NCI-H146 treated with DMSO at 0.1 percent for 48 hours (cell line): ENCODE data around the gene GET3.

Source experiments
- DNase-seq: peaks from one replicate; lab custom pipeline; 2025; ENCODE audit not compliant: unreplicated experiment; lab: John Stamatoyannopoulos, UW

Gene GET3

GRCh38 chr19:12778017-12778904 is 41.0 kb downstream of the GET3 start:
- peak; percentile 82 for DNase-seq

- no peak for DNase-seq
These were observed 41.5 kb downstream of the GET3 start for GRCh38 chr19:12778905-12779161.

DNA sequence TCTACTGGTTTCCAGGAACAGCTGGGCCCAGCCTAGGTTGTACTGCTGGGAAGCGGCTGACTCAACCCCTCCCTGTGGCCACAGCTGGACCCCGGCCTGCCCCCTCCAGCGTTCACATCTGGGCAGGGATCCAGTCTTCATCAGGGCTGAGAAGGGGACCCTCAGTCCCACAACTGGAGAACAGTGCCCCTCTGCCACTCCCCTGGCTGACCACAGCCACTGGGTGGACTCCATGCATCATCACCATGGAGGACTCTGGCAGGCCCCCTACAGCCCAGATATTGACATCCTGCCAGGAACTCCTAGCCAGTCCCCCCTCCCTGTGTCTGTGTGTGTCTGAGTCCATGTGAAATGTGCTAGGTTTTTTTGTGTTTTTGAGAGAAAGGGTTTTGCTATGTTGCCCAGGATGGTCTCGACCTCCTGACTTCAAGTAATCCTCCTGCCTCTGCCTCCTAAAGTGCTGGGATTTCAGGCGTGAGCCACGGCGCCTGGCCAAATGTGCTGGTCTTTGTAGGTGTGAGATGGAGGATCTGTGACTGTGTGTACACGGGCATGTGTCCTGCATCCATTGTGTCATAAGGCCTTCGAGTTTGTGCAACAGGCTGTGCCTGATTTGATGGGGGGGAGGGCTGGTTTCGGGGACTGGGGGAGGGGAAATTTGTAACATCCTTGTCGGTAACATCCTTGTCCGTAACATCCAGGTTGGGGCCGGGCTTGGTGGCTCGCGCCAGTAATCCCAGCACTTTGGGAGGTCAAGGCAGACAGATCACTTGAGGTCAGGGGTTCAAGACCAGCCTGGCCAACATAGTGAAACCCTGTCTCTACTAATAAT is 42.1 kb downstream of the GET3 start:
- peak; percentile 39 for DNase-seq

- no peak for DNase-seq
These were observed 44.8 kb downstream of the GET3 start for GRCh38 chr19:12782174-12782423.

- DNase-seq, result peak; percentile 74
These were observed 45.4 kb downstream of the GET3 start for GRCh38 chr19:12782424-12783290.

- DNase-seq, result no peak
These were observed 46.1 kb downstream of the GET3 start for GRCh38 chr19:12783291-12783848.

DNA sequence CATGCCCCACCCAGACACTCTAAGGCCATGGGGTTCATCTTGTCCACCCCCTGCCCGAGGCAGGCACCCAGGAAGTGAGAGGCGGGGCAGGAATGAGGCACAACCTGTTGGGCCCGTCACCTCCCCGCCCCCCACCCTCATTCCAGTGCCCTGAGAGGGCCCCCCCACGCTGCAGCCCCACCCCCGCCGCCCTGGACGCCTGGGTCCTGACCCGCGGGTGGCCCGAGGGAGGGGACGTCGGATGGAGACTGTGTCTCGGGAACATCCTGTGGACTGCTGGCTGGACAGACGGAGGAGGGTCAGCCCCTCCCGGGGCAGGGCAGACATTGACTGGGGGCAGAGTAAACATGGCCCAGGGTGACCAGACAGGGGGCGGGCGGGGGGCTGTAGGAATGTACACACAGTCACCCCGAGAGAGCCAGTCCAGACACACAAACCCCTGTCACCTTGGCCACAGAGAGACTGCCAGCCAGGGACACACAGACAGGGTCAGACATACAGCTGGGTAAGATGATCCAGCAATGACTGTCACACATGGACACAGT is 46.6 kb downstream of the GET3 start:
- no peak for DNase-seq

DNA sequence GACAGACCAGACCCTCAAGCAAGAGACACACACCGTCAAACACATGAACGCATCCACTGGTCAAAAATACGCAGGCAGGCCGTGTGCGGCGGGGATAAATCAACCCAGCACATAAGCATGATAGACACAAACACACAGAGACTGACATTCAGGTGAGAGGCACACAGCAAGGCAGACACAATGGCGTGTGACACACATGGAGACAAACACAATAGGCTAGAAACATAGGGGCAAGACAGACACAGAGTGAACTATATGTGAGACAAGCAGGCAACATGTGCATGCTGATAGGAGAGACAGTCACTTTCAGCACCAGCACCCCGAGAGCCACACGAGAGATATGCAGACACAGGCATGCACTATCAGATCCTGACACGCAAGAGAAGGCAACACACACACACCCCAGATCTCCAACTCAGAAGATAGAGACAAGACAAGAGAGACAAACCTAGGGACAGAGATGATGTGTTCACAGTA is 47.1 kb downstream of the GET3 start:
- DNase-seq, result no peak

DNA sequence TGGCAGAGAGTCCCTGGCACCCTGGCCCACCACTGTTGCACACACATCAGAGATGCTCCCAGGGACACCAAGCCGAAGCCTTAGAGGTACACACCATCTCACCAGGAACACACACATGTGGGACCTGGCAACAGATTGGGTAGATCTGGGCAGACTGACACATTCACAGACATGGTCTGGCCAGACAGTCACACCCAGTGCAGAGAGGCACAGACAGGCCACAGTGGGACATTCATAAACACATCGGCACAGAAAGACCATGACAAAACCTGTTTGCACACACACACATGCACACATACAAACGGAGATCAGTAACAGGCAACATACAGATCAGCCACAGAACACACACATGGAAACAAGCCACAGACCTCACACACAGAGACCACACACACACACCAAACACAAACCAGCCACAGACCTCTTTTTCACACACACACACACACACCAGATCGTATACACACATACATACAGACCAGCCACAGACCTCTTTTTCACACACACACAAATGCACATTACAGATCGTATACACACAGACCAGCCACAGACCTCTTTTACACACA is 47.7 kb downstream of the GET3 start:
- no peak for DNase-seq

DNA sequence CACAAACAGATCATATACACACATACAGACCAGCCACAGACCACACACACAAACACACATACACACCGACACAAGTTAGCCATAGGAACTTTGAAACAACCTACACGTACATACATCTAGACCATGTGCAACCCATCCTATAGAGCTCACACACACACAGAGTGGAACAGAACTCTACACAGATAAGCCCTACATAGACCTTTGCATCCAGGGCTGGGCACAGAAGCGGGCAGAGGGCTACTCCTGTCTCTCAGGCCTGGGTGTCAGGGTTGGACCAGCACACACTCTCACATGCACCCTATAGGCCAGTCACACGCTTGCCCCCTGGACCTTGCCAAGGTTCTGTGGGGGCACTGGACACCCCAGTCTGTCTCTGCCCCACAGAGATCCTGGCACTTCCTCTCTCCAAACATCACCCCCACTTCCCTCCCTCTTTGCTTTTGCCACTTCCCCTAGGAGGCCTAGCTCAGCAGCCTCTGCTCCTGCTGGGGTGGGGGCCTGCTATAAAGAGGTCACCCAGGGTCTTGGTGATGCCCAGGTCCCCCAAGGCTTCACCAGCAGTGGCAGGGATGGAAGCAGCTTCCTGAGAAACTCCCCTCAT is 48.2 kb downstream of the GET3 start:
- no peak for DNase-seq

DNA sequence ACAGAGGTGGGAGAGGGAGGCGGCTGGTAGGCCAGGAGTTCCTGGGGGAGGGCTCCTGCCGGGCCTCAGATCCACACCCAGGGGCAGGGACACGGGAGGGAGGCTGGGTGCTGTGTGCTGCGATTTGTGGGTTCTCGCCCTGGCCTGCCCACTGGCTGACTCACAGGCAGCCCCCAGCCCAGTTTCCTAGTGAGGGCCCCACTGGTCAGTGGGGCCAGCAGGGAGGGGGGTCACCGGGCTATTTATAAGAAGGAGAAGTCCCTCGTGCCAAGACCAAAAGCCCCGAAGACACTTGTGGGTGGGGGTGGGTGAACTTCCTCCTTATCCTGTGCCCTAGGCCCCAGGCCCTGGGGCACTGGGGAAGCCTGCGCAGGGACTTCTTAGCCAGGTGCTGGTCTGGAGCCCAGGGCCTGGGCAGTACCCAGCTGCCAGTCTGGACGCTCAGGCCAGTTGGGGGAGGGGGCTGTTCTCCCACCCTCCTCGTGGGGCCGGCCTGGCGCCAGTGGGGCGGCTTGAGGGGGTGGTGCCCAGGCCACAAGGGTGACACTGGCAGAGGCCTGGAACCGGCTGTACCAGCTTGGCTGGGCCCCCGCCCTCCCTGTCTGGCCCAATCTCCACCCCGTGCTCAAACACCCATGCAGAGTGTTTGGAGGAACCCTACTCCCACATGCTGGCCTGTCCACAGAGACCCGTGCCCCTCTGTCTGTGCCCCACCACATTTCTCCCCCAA is 49.0 kb downstream of the GET3 start:
- no peak for DNase-seq

DNA sequence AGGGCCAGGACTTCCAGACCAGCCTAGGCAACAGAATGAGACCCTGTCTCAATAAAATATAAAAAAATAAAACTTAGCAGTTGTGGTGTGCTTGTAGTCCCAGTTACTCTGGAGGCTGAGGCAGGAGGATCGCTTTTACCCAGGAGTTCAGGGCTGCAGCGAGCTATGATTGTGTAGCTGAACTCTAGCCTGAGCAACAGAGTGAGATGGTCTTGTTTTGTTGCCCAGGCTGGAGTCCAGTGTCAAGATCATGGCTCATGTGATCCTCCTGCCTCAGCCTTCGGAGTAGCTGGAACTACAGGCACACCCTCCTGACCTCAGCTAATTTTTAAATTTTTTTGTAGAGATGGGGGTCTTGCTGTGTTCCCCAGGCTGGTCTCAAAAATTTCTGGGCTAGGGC is 49.7 kb downstream of the GET3 start:
- no peak for DNase-seq

GRCh38 chr19:12787458-12787857 is 50.2 kb downstream of the GET3 start:
- no peak for DNase-seq

DNA sequence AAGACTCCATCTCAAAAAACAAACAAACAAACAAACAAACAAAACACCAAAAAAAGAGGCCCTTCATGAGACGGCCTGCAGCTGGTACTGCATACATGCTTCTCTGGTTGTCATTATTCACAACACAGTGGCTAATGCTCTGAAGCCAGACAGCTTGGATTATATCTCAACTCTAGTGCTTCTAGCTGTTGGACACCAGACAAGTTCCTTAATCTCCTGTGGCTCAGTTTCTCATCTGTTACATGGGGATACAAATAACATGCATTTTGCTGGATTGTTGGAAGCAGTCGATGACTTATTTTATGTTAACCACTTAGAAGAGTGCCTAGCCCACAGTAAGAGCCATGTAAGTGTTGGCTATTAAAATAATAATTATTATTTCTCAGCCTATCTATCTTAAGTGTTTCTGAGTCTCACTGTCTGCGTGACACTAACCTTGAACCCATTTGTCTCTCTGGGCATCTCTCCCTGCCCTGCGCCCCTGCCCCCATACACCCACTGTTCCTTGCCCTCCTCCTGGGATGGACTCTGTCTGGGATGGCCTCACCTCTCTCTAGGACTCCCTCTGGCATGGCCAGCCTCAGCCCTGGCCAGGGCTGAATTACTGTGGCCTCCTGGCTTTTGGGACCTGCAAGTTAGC is 50.9 kb downstream of the GET3 start:
- no peak for DNase-seq

GRCh38 chr19:12788682-12789097 is 51.4 kb downstream of the GET3 start:
- DNase-seq, result peak; percentile 34

DNA sequence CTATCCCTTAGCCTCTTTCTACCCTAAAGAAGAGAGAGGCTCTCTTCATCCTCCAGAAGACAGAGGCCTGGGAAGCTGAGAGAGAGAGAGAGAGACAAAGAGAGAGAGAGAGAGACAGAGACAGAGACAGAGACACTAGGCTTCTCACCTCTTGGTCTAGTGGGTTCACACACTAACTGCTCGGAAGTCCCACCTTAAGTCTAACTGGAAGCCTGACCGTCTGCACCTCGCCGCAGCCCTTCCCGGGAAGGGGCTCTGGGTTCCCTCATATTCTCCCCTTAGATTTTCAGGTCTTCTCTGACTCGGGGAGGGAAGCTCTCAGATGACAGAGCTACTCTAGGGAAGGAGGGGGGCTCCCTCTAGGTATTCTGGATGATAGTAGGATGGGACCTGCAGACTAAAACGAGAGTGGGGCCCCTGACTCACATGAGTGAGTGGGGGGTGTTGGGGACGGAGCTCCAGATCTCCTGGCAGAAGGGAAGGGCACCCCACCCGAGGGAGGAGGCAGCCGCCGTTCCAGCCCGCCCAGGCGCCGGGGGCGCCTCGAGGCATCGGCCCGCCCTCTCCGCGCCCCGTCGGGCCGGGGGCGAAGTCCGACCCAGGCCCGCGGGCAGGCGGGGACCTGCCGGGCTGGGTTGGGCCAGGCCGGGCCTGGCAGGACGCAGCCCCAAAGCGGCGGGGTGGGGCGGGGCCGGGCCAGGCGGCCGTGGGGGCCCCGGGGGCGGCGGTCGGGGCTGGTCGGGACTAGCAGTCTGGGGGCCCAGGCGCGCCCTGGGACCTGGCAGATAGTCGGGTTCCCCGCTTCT is 52.0 kb downstream of the GET3 start:
- no peak for DNase-seq

DNA sequence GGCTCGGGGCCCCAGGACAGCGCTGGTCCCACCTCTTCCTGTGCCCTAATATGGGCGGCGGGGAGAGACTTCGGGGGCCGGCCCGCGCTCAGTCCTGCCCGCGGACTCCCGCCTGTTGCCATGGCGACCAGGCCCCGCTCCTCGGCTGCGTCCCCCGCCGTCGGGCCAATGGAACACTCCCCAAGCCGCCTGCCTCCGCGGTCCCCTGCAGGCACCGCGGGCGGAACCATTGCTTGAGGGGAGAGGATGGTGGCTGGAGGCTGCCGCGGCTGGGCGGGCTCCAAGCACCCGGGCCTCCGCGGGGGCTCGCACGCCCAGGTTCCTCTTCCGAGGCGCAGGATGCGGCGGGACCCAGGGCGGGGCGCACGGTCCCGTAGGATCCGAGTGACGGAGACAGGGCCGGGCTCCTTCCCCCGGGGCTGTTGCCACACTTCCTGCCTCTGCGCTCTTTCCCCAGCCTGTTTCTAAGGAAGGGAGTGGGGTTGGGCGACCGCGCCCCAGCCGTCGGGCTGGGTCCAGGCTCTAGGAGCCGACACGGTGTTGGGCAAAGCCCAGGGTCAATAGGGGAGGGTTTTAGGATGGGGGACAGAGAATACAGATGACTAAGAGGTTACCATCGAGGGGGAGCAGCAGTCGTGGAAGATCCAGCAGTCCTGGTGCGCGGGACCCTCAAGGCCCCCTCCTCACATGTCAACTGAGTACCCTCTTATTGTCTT is 52.8 kb downstream of the GET3 start:
- peak; percentile 96 for DNase-seq
